Measurements from ENCODE around the gene DZIP1. TPM values are rescaled to one million over a fixed set of nuclear protein-coding genes. Genes with fewer than 3 reads are reported as not detected.

DZIP1 gene
- total RNA-seq, 1 experiment from 2014 or later, result 33.6 TPM

GRCh38 chr13:95659500-95659899 lies 15.0 kb upstream of the DZIP1 start:
- Mint-ChIP-seq H3K4me3 (no peak overlapping the region), H3K27me3 (ENCODE audit: low read depth) (peaks cover 2% of the 10 kb centered on the region), H3K9me3 (peaks cover 4 to 6% of the 10 kb centered on the region in 2 experiments; a peak in 4 of 5 replicates), H3K4me1 (no peaks in the 10 kb centered on the region), H3K36me3 (ENCODE audit: insufficient read depth in 1 of 3, low read depth in 3 of 3) (no peaks in the 10 kb centered on the region; a peak in 1 of 7 replicates), H3K27ac (no peak overlapping the region)
- Histone ChIP-seq H3K4me1 (ENCODE audit: insufficient read depth, low read length) (no peaks in the 10 kb centered on the region), H3K79me1 (ENCODE audit: insufficient read depth, low read depth, low read length, poor library complexity, severe bottlenecking) (no peaks in the 10 kb centered on the region), H2BK12ac (ENCODE audit: insufficient read length, low read depth, low read length) (no peak overlapping the region), H3K4me2 (ENCODE audit: insufficient read depth, insufficient read length, low read length) (no peak overlapping the region), H2BK120ac (ENCODE audit: low read depth, low read length, poor library complexity, severe bottlenecking) (no peak overlapping the region), H2BK15ac (ENCODE audit: low read depth, low read length) (no peak overlapping the region), H2BK20ac (ENCODE audit: low read depth, low read length, poor library complexity, severe bottlenecking) (no peak overlapping the region), H4K91ac (ENCODE audit: insufficient read length, low read depth, low read length) (no peak overlapping the region), H3K56ac (ENCODE audit: insufficient read length, low read depth, low read length) (no peak overlapping the region), H3K9me3 (ENCODE audit: control insufficient read depth, low read depth, low read length) (no peaks in the 10 kb centered on the region), H2BK5ac (ENCODE audit: insufficient read length, low read length) (no peak overlapping the region), H3K23ac (ENCODE audit: insufficient read length, low read depth, low read length) (no peak overlapping the region), H4K5ac (ENCODE audit: insufficient read length, low read depth, low read length) (no peak overlapping the region), H3K18ac (ENCODE audit: insufficient read length, low read depth, low read length) (no peak overlapping the region), H3K27me3 (ENCODE audit: insufficient read depth, low read length) (no peaks in the 10 kb centered on the region), H2AFZ (ENCODE audit: low read length) (no peak overlapping the region), H3K9ac (ENCODE audit: extremely low read depth, insufficient read length, low read length) (no peak overlapping the region), H3K79me2 (ENCODE audit: insufficient read depth, low read length) (no peaks in the 10 kb centered on the region), H4K20me1 (ENCODE audit: control insufficient read depth, insufficient read depth, insufficient read length) (no peaks in the 10 kb centered on the region), H4K8ac (replicated peaks; ENCODE audit: insufficient read length, low read depth, low read length) (no peak overlapping the region), H3K27ac (ENCODE audit: insufficient read length, low read depth, low read length) (no peak overlapping the region), H3K4ac (ENCODE audit: low read depth, low read length) (no peak overlapping the region), H3T11ph (ENCODE audit: low read length) (no peak overlapping the region), H2AK5ac (ENCODE audit: insufficient read length, low read length) (no peak overlapping the region), H3K23me2 (ENCODE audit: insufficient read length, low read depth, low read length, poor library complexity, severe bottlenecking) (no peaks in the 10 kb centered on the region), H3K14ac (ENCODE audit: insufficient read depth, low read length) (no peak overlapping the region)
- no peak for TF ChIP-seq CTCF (conservative IDR thresholded peaks at IDR 0.05)
- DNase-seq, result no peak
